ENCODE measurements around the gene ANKRD50. TPM values are rescaled to one million over a fixed set of nuclear protein-coding genes. Genes with fewer than 3 reads are reported as not detected.

Gene ANKRD50, protein sequence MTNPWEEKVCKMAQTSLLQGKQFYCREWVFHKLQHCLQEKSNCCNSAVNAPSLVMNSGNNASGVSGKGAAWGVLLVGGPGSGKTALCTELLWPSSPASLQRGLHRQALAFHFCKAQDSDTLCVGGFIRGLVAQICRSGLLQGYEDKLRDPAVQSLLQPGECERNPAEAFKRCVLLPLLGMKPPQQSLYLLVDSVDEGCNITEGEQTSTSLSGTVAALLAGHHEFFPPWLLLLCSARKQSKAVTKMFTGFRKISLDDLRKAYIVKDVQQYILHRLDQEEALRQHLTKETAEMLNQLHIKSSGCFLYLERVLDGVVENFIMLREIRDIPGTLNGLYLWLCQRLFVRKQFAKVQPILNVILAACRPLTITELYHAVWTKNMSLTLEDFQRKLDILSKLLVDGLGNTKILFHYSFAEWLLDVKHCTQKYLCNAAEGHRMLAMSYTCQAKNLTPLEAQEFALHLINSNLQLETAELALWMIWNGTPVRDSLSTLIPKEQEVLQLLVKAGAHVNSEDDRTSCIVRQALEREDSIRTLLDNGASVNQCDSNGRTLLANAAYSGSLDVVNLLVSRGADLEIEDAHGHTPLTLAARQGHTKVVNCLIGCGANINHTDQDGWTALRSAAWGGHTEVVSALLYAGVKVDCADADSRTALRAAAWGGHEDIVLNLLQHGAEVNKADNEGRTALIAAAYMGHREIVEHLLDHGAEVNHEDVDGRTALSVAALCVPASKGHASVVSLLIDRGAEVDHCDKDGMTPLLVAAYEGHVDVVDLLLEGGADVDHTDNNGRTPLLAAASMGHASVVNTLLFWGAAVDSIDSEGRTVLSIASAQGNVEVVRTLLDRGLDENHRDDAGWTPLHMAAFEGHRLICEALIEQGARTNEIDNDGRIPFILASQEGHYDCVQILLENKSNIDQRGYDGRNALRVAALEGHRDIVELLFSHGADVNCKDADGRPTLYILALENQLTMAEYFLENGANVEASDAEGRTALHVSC (N-terminal part only)
- 16.2 and 21.8 TPM in 2 replicates for total RNA-seq
- polyA plus RNA-seq: 8.9 and 10.4 TPM in 2 replicates

DNA sequence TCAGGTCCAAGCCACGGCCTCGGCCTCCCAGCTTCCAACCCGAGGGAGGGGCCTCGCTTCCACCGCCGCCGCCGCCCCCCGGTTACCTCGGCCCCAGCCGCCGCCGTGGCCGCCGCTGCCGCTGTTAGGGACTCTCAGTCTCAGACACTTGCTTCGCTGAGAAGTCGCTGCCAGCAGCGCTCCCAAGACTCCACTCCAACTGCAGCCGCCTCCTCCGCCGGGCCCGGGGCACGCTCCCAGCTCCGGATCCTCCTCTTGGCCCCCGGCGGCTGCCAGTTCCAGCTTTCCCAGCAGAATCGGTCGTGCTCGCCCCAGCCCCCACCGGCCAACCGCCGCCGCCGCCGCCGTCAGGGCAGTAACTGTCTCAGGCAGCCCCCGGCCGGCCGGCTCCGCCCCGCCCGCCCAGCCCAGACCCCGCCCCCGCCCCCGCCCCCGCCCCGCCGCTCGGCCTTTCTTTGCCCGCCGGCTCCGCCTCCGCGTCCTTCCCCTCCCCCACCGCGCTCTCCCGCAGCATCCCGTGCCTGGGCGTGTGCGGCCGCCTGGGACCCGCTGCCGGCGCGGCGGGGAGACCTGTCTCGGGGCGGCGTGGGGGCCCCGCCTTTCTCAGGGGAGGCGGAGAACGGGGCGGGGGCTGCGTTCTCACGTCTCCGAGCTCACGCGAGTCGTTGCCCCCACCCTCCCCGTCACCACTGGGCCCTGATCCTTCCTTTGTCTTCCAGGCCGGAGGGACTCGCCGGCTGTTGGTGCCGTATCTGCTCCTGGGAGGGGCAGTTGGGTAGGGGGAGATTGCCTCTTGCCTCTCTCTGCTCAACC is at the start of gene ANKRD50:
Gene ANKRD50 (minus strand): TSS at position 361 of the 813 bp plus-strand sequence. CDS start 2,221 bp downstream, outside the sequence.
- peak within 1 kb of the TSS; percentile 98 for H3K27ac ChIP-seq
- H3K4me3 ChIP-seq: peak within 1 kb of the TSS; percentile 78
- TF ChIP-seq, protein P1, sequence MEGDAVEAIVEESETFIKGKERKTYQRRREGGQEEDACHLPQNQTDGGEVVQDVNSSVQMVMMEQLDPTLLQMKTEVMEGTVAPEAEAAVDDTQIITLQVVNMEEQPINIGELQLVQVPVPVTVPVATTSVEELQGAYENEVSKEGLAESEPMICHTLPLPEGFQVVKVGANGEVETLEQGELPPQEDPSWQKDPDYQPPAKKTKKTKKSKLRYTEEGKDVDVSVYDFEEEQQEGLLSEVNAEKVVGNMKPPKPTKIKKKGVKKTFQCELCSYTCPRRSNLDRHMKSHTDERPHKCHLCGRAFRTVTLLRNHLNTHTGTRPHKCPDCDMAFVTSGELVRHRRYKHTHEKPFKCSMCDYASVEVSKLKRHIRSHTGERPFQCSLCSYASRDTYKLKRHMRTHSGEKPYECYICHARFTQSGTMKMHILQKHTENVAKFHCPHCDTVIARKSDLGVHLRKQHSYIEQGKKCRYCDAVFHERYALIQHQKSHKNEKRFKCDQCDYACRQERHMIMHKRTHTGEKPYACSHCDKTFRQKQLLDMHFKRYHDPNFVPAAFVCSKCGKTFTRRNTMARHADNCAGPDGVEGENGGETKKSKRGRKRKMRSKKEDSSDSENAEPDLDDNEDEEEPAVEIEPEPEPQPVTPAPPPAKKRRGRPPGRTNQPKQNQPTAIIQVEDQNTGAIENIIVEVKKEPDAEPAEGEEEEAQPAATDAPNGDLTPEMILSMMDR (IDR thresholded peaks at IDR 0.05; ENCODE audit: low read depth, low read length): no peak
- no peaks in the 10 kb centered on the region for H3K27me3 ChIP-seq
- peak; percentile 95 to 99 for DNase-seq (ENCODE audit: low read depth in 1 of 2, low spot score in 1 of 2)
- H3K36me3 ChIP-seq: no peaks in the 10 kb centered on the region
- H3K4me1 ChIP-seq (ENCODE audit: low read depth): peaks cover 26% of the 10 kb centered on the region
- no peaks in the 10 kb centered on the region for H3K9me3 ChIP-seq (ENCODE audit: low read depth)

DNA sequence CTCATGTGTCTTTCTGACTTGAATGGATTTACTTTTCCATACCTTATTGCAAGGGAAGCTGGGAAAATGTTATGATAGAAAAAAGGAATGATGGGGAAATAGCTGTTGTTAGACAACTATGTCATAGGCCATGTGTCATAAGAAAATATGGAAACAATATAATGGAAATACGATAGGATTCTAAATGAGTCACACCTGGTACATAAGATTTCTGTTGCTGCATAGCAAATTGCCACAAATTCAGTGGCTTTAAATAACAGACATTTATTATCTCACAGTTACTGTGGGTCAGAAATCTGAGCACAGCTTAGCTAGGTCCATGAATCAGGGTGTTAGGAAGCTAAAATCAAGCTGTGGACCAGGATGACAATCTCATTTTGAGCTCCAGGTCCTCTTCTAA is 44.6 kb upstream of the ANKRD50 start:
- Histone ChIP-seq H3K9me3 (ENCODE audit: low read depth) (no peaks in the 10 kb centered on the region), H3K4me3 (no peak overlapping the region), H3K27ac (no peak overlapping the region), H3K27me3 (no peaks in the 10 kb centered on the region), H3K4me1 (ENCODE audit: low read depth) (no peaks in the 10 kb centered on the region), H3K36me3 (no peaks in the 10 kb centered on the region)
- DNase-seq (ENCODE audit: low read depth in 1 of 2, low spot score in 1 of 2): no peak
- TF ChIP-seq, protein P1 (IDR thresholded peaks at IDR 0.05; ENCODE audit: low read depth, low read length): no peak

DNA sequence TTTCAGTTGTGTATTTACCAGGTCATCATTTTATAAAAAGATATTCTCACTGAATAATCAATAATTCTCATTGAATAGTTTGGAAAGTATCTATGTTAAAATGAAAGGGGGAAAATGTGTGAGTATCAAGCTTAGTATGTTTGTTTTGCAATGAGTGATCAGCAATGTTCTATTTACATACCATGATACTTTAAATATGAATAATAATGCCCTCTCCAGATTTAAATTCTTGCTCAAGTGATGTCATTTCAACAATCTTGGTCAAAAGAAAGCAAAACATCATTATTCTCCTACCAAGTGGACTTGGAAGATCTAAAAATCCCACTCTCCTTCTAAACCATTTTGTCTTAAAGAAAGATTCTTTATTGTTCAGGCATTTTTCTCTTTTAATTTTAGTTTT is 42.1 kb upstream of the ANKRD50 start:
- TF ChIP-seq, protein P1 (IDR thresholded peaks at IDR 0.05; ENCODE audit: low read depth, low read length): no peak
- no peaks in the 10 kb centered on the region for H3K36me3 ChIP-seq
- H3K4me3 ChIP-seq: no peak overlapping the region
- DNase-seq (ENCODE audit: low read depth in 1 of 2, low spot score in 1 of 2): no peak
- H3K4me1 ChIP-seq (ENCODE audit: low read depth): no peaks in the 10 kb centered on the region
- no peaks in the 10 kb centered on the region for H3K9me3 ChIP-seq (ENCODE audit: low read depth)
- H3K27me3 ChIP-seq: no peaks in the 10 kb centered on the region
- H3K27ac ChIP-seq: no peak overlapping the region

DNA sequence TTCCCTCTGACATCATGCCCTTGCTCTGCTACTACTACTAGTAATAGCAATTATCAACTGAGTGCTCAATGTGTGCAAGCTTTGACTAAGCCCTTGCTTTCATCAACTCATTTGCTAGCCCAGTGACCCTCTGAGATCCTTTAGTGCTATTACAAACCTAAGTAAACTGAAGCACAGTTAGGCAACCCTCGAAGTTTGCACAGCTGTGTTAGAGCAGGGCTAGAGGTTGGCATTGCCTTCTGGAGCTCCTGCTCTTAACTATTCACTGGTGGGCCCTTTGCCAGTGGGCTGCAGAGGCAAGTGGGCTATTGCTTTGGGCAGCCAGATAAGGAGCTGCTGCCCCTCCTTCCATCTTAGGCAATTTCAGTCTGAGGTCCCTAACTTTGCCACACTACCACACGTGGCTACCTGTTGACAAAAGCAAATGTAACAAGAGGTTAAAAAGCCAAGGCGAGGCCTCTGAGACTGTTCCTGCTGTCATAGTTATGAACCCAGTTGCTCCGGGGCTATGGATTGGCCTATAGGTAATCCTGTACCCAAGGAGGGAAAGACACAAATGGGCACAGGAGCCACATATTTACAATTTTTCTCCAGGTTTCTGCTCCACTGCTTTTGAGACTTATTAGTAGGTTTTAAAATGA is 41.5 kb upstream of the ANKRD50 start:
- no peaks in the 10 kb centered on the region for H3K27me3 ChIP-seq
- H3K4me3 ChIP-seq: no peak overlapping the region
- H3K27ac ChIP-seq: no peak overlapping the region
- DNase-seq (ENCODE audit: low read depth in 1 of 2, low spot score in 1 of 2): peak in 1 of 2 donors; percentile 1
- no peaks in the 10 kb centered on the region for H3K4me1 ChIP-seq (ENCODE audit: low read depth)
- no peaks in the 10 kb centered on the region for H3K9me3 ChIP-seq (ENCODE audit: low read depth)
- no peaks in the 10 kb centered on the region for H3K36me3 ChIP-seq
- TF ChIP-seq, protein P1 (IDR thresholded peaks at IDR 0.05; ENCODE audit: low read depth, low read length): no peak

Data from cardiac muscle cell (in vitro differentiated cells and primary cell).